Activated CD8-positive, alpha-beta memory T cell treated with anti-CD3 and anti-CD28 coated beads, Interleukin-2, amount 10 ng/mL, durations not matched to agents 7 days and 5 days (primary cell): ENCODE results near the gene GRID2. TPM values are rescaled to one million over a fixed set of nuclear protein-coding genes. Genes with fewer than 3 reads are reported as not detected.

ENCODE experiments used
- ATAC-seq: fragments of 150-1000 bp; cut with Tn5 transposase; one replicate; pipeline ENCODE4 v1.10.0; 2021; ENCODE audit warnings: moderate library complexity
- CTCF ChIA-PET: fragments of 350-600 bp; sonication (Branson Sonifier 250); formaldehyde crosslinking; loops from one replicate; lab custom pipeline; 2021; ENCODE audit warnings: antibody characterized with exemption; lab: Charles Lee
- DNase-seq: peaks from one replicate; pipeline ENCODE4 v3.0.0-alpha.2; 2020
- H3K27ac Mint-ChIP-seq: one replicate; pipeline ENCODE4 v1.8.0; 2021; ENCODE audit warnings: mild to moderate bottlenecking, mixed read lengths
- H3K27me3 Mint-ChIP-seq: one replicate; pipeline ENCODE4 v1.8.0; 2021; ENCODE audit warnings: mixed read lengths
- H3K36me3 Mint-ChIP-seq: one replicate; pipeline ENCODE4 v1.8.0; 2021; ENCODE audit warnings: mild to moderate bottlenecking, mixed read lengths
- H3K4me1 Mint-ChIP-seq: one replicate; pipeline ENCODE4 v1.8.0; 2021; ENCODE audit warnings: mixed read lengths
- H3K4me3 Mint-ChIP-seq: one replicate; pipeline ENCODE4 v1.8.0; 2021; ENCODE audit warnings: mild to moderate bottlenecking, moderate library complexity, mixed read lengths
- H3K9me3 Mint-ChIP-seq: one replicate; pipeline ENCODE4 v1.8.0; 2022; ENCODE audit warnings: low read depth, mixed read lengths
- total RNA-seq, 2 experiments: library from RNA; stranded (reverse); gene quantifications; one replicate each; pipeline ENCODE4 v1.2.3, GENCODE V29; 2021

Gene GRID2
- not detected for total RNA-seq

- H3K27me3 Mint-ChIP-seq, result peaks cover 35% of the 10 kb centered on the region
- H3K4me3 Mint-ChIP-seq, result no peak within 1 kb of the TSS
- H3K9me3 Mint-ChIP-seq, result no peaks in the 10 kb centered on the region
- H3K27ac Mint-ChIP-seq, result peak within 1 kb of the TSS; percentile 41
- H3K4me1 Mint-ChIP-seq, result no peaks in the 10 kb centered on the region
- DNase-seq (no peak), ATAC-seq (no peak)
- H3K36me3 Mint-ChIP-seq, result peaks cover 6% of the 10 kb centered on the region
- CTCF ChIA-PET, result no interaction called here
Observed at GRCh38 chr4:92303621-92304027, at the start of gene GRID2. Gene GRID2 (plus strand): TSS chr4:92303966.

GRCh38 chr4:92253986-92254671, 49.6 kb upstream of the GRID2 start:
- no peaks in the 10 kb centered on the region for H3K36me3 Mint-ChIP-seq
- H3K27ac Mint-ChIP-seq, result no peak overlapping the region
- DNase-seq, result no peak
- no peaks in the 10 kb centered on the region for H3K9me3 Mint-ChIP-seq
- no peak for ATAC-seq
- no peaks in the 10 kb centered on the region for H3K27me3 Mint-ChIP-seq
- CTCF ChIA-PET, result no interaction called here
- H3K4me1 Mint-ChIP-seq, result no peaks in the 10 kb centered on the region
- H3K4me3 Mint-ChIP-seq, result no peak overlapping the region

GRCh38 chr4:92254767-92255442, 48.9 kb upstream of the GRID2 start:
- DNase-seq (no peak), ATAC-seq (no peak)
- no peaks in the 10 kb centered on the region for H3K27me3 Mint-ChIP-seq
- no peaks in the 10 kb centered on the region for H3K9me3 Mint-ChIP-seq
- no peaks in the 10 kb centered on the region for H3K4me1 Mint-ChIP-seq
- CTCF ChIA-PET, result no interaction called here
- H3K36me3 Mint-ChIP-seq, result no peaks in the 10 kb centered on the region
- no peak overlapping the region for H3K27ac Mint-ChIP-seq
- no peak overlapping the region for H3K4me3 Mint-ChIP-seq

- CTCF ChIA-PET, result no interaction called here
Observed at GRCh38 chr4:92255920-92256244, 47.9 kb upstream of the GRID2 start.

GRCh38 chr4:92257931-92258857, 45.6 kb upstream of the GRID2 start:
- no peak for DNase-seq
- no peak for ATAC-seq
- Mint-ChIP-seq H3K27ac (no peak overlapping the region), H3K36me3 (no peaks in the 10 kb centered on the region), H3K4me1 (no peaks in the 10 kb centered on the region), H3K27me3 (no peaks in the 10 kb centered on the region), H3K4me3 (no peak overlapping the region), H3K9me3 (no peaks in the 10 kb centered on the region)
- CTCF ChIA-PET, result no interaction called here

More at GRCh38 chr4:92255920-92256244, 47.9 kb upstream of the GRID2 start:
- Mint-ChIP-seq H3K4me1 (no peaks in the 10 kb centered on the region), H3K27ac (no peak overlapping the region), H3K27me3 (no peaks in the 10 kb centered on the region), H3K36me3 (no peaks in the 10 kb centered on the region), H3K9me3 (no peaks in the 10 kb centered on the region), H3K4me3 (no peak overlapping the region)
- ATAC-seq (no peak), DNase-seq (no peak)

GRCh38 chr4:92261256-92261655, 42.5 kb upstream of the GRID2 start:
- CTCF ChIA-PET, result no interaction called here
- H3K27me3 Mint-ChIP-seq, result no peaks in the 10 kb centered on the region
- H3K9me3 Mint-ChIP-seq, result no peaks in the 10 kb centered on the region
- ATAC-seq (no peak), DNase-seq (no peak)
- no peaks in the 10 kb centered on the region for H3K36me3 Mint-ChIP-seq
- no peak overlapping the region for H3K27ac Mint-ChIP-seq
- H3K4me1 Mint-ChIP-seq, result no peaks in the 10 kb centered on the region
- H3K4me3 Mint-ChIP-seq, result no peak overlapping the region

- no peaks in the 10 kb centered on the region for H3K36me3 Mint-ChIP-seq
- no peaks in the 10 kb centered on the region for H3K9me3 Mint-ChIP-seq
- ATAC-seq, result no peak
- H3K27ac Mint-ChIP-seq, result no peak overlapping the region
- no peaks in the 10 kb centered on the region for H3K4me1 Mint-ChIP-seq
- no peak for DNase-seq
- CTCF ChIA-PET, result no interaction called here
- no peak overlapping the region for H3K4me3 Mint-ChIP-seq
- H3K27me3 Mint-ChIP-seq, result no peaks in the 10 kb centered on the region
Observed at GRCh38 chr4:92262371-92262770, 41.4 kb upstream of the GRID2 start.

GRCh38 chr4:92263010-92263409, 40.8 kb upstream of the GRID2 start:
- H3K36me3 Mint-ChIP-seq, result no peaks in the 10 kb centered on the region
- no peaks in the 10 kb centered on the region for H3K27me3 Mint-ChIP-seq
- CTCF ChIA-PET, result no interaction called here
- no peak overlapping the region for H3K27ac Mint-ChIP-seq
- no peak for DNase-seq
- H3K9me3 Mint-ChIP-seq, result no peaks in the 10 kb centered on the region
- no peaks in the 10 kb centered on the region for H3K4me1 Mint-ChIP-seq
- no peak for ATAC-seq
- H3K4me3 Mint-ChIP-seq, result no peak overlapping the region

GRCh38 chr4:92263575-92263974, 40.2 kb upstream of the GRID2 start:
- Mint-ChIP-seq H3K27ac (no peak overlapping the region), H3K9me3 (no peaks in the 10 kb centered on the region), H3K27me3 (no peaks in the 10 kb centered on the region), H3K36me3 (no peaks in the 10 kb centered on the region), H3K4me3 (no peak overlapping the region), H3K4me1 (no peaks in the 10 kb centered on the region)
- CTCF ChIA-PET, result no interaction called here
- DNase-seq (no peak), ATAC-seq (no peak)

- Mint-ChIP-seq H3K4me3 (no peak overlapping the region), H3K4me1 (no peaks in the 10 kb centered on the region), H3K9me3 (no peaks in the 10 kb centered on the region), H3K27me3 (no peaks in the 10 kb centered on the region), H3K36me3 (no peaks in the 10 kb centered on the region), H3K27ac (no peak overlapping the region)
- CTCF ChIA-PET, result no interaction called here
- DNase-seq (no peak), ATAC-seq (no peak)
Observed at GRCh38 chr4:92264163-92264562, 39.6 kb upstream of the GRID2 start.

- no peaks in the 10 kb centered on the region for H3K36me3 Mint-ChIP-seq
- H3K27ac Mint-ChIP-seq, result no peak overlapping the region
- H3K9me3 Mint-ChIP-seq, result no peaks in the 10 kb centered on the region
- CTCF ChIA-PET, result no interaction called here
- no peak for ATAC-seq
- no peaks in the 10 kb centered on the region for H3K4me1 Mint-ChIP-seq
- H3K4me3 Mint-ChIP-seq, result no peak overlapping the region
- no peak for DNase-seq
- H3K27me3 Mint-ChIP-seq, result no peaks in the 10 kb centered on the region
Observed at GRCh38 chr4:92265021-92265420, 38.7 kb upstream of the GRID2 start.

- no peak overlapping the region for H3K27ac Mint-ChIP-seq
- no peaks in the 10 kb centered on the region for H3K9me3 Mint-ChIP-seq
- no peaks in the 10 kb centered on the region for H3K36me3 Mint-ChIP-seq
- H3K4me3 Mint-ChIP-seq, result no peak overlapping the region
- H3K4me1 Mint-ChIP-seq, result no peaks in the 10 kb centered on the region
- H3K27me3 Mint-ChIP-seq, result no peaks in the 10 kb centered on the region
- ATAC-seq (no peak), DNase-seq (no peak)
- CTCF ChIA-PET, result no interaction called here
Observed at GRCh38 chr4:92265798-92266197, 38.0 kb upstream of the GRID2 start.

- H3K27ac Mint-ChIP-seq, result no peak overlapping the region
- no peaks in the 10 kb centered on the region for H3K27me3 Mint-ChIP-seq
- ATAC-seq, result no peak
- H3K4me1 Mint-ChIP-seq, result no peaks in the 10 kb centered on the region
- H3K36me3 Mint-ChIP-seq, result no peaks in the 10 kb centered on the region
- H3K9me3 Mint-ChIP-seq, result no peaks in the 10 kb centered on the region
- CTCF ChIA-PET, result no interaction called here
- no peak for DNase-seq
- no peak overlapping the region for H3K4me3 Mint-ChIP-seq
Observed at GRCh38 chr4:92266521-92266920, 37.2 kb upstream of the GRID2 start.

- no peak for DNase-seq
- Mint-ChIP-seq H3K4me3 (no peak overlapping the region), H3K4me1 (no peaks in the 10 kb centered on the region), H3K27ac (no peak overlapping the region), H3K27me3 (no peaks in the 10 kb centered on the region), H3K9me3 (no peaks in the 10 kb centered on the region), H3K36me3 (no peaks in the 10 kb centered on the region)
- ATAC-seq, result no peak
- CTCF ChIA-PET, result no interaction called here
Observed at GRCh38 chr4:92268642-92269041, 35.1 kb upstream of the GRID2 start.
